Mesenteric fat pad (tissue), 1 donor: Measurements from ENCODE around the gene BNIP3. TPM values are rescaled to one million over a fixed set of nuclear protein-coding genes. Genes with fewer than 3 reads are reported as not detected.

Source experiments
- DNase-seq: peaks from one replicate; pipeline ENCODE4 v3.0.0-alpha.2; 2020; ENCODE audit warnings: low spot score
- total RNA-seq: library from RNA; stranded (reverse); fragmentation: NEBNext Ultra II Directional; extraction: Animal tissue kit (Norgen Biotek cat#: 25700); gene quantifications from one replicate; pipeline ENCODE4 v1.2.1, GENCODE V29; 2021
- donor health status: DM: yes; HTN: yes; CAD: no.

BNIP3 gene
- total RNA-seq, 1 donor from 2014 or later: 63.1 TPM

DNA sequence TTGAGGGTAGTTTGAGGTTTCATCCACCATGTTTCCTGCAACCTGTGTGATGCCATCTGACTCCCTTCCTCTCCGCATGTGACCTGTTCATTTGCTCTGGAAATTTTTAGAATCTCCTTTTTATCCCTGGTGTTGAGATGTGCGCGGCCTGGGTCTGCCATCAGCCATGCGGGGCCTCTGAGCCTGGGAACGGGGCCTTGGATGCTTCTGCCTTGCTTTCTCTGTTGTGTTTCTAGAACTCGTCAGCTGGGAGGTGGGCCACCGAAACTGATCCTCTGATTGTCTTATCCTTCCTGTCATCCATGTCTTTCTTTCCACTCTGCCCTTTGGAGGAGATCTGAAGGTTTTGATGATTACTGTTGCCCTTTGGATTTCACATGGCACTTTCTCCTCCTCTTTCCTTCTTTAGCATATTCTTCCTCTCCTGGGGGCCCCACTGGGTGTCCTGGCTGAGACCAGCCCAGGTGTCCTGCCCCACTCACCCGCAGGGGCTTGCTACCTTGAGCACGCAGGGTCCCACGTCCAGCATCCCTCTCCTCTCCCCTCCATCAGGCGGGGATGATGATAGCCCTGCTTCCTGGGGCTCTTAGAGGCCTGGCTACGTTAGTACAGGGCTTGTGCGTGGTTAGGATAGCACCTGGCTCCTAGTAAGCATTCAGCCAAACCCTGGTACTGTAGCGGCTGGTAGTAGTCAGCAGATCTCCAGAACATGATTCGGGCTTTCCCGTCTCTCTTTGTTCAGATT, 51.0 kb downstream of the BNIP3 start:
- DNase-seq: peak; percentile 62

- DNase-seq: peak; percentile 57
These were observed 51.6 kb downstream of the BNIP3 start for GRCh38 chr10:131930150-131930549.

GRCh38 chr10:131929122-131929845, 52.4 kb downstream of the BNIP3 start:
- no peak for DNase-seq

DNA sequence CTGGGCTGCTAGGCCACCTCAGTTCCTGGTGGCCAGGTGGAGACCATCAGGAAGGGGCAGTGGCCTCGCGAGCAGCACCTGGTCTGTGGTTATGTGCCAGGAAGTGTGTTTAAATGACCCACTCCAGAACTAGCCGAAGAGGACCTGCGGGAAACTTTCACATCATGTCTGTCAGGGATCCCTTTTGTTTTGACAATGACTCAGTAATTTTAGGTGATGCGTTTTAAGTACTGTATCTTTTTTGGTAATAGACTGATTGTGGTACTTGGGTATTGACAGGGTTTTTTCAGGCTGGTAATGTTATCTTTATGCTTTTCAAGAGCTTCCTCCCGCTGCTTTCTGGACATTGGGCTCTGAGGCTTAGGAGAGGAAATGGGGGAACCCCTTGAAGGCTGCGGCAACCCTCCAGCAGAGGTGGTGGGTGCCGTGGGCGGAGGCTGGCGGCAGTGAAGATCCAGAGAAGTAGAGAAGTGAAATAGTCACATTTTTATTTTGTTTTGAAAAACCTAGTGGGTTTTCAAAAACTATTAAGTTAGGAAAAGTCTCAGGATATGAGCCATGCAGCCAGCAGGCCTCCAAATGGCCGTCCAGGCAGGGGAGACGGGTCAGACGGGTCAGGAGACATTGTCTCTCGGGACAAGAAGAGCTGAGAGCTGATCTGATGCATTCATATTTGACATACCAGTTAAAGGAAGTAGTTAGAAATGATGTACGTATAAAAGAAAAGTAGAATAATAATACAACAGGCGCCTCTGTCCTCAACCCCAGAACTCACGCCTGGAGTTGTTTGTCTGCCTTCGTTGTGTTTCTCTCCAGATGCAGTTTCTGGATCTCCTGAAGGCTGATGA, 53.3 kb downstream of the BNIP3 start:
- DNase-seq: no peak

- peak; percentile 80 for DNase-seq
These were observed 54.8 kb downstream of the BNIP3 start for GRCh38 chr10:131926743-131927595.

DNA sequence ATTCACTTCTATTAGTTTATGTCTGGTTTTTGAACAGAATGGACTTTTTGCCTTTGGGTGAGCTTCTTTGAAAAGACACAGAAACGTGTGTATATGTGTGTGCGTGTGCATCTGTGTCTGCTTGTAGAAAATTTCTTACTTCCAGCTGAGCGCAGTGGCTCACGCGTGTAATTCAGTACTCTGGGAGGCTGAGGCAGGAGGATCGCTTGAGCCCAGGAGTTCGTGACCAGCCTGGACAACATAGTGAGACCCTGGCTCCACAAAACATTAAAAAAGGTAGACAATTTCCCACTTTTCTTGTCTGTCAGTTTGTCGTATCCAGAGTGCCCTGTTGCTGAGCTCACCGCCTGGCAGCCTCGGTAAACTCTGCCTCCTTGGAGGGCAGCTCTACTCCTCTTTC, 55.5 kb downstream of the BNIP3 start:
- peak; percentile 53 for DNase-seq

DNA sequence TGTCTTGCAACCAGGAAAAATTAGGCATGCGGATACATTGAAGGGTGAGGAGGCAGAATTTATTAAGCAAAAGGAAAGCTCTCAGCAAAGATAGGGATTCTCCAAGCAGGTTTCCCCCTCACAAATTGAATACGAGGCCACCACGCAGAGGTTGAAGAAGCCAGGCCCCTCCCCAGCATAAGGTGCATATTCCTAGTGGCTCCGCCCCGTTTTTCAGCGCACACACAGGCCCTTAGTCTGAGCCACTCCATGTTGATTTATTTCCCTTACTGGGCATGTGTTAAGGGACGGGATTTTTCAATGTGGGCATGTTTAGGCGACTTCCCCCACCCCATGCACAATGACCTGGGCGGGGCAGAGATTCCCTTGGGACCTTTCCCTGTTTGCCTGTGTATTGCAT, 56.0 kb downstream of the BNIP3 start:
- peak; percentile 33 for DNase-seq

GRCh38 chr10:131925011-131925649, 56.6 kb downstream of the BNIP3 start:
- DNase-seq: no peak

DNA sequence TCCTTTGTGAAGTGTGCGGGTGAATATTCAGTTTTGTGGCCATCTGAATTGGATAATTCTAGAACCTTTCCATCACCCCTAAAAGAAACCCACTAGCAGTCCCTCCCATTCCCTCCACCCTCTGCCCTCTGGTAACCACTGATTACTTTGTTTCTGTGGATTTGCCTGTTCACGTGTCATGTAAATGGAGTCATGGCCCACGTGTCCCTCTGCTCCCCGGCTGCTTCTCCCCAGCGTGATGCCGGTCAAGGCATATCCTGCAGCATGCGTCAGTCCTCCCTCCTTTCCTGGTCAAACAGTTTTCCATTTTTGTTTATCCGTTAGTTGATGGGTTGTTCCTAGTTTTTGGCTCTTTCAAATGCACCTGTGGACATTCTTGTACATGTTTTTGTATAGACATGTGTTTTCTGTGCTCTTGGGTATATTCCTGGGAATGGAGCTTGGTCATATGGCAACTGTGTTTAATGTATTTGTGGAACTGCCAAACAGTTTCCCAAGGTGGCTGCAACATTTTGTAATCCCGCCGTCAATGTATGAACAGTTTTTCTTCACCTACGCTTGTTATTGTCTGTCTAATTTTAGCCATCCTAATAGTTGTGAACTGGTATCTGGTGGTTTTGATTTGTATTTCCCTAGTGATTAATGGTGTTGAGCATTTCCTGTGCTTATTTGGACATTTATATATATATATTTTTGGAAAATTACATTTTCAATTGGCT, 58.5 kb downstream of the BNIP3 start:
- DNase-seq: peak; percentile 53

- DNase-seq: peak; percentile 68
These were observed 60.5 kb downstream of the BNIP3 start for GRCh38 chr10:131921184-131921583.

DNA sequence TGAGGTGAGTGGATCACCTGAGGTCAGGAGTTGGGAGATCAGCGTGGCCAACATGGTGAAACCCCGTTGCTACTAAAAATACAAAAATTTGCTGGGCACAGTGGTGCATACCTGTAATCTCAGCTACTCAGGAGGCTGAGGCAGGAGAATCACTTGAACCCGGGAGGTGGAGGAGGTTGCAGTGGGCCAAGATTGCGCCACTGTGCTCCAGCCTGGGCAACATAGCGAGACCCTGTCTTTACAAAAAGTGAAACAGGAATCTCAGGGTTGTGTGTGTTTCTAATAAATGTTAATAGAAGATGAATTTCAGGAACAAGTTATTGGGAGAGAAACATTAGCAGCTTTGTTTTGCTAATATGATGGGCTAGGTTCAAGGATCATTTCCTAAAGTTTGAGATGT, 61.0 kb downstream of the BNIP3 start:
- DNase-seq: peak; percentile 1

DNA sequence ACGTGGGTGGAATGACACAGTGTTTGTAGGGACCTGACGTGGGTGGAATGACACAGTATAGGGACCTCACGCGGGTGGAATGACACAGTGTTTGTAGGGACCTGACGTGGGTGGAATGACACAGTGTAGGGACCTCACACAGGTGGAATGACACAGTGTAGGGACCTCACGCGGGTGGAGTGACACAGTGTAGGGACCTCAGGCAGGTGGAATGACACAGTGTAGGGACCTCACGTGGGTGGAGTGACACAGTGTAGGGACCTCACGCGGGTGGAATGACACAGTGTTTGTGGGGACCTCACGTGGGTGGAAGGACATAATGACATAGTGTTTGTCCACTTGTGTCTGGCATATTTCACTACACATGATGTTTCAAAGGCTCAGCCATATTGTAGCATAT, 61.6 kb downstream of the BNIP3 start:
- DNase-seq: peak; percentile 76

DNA sequence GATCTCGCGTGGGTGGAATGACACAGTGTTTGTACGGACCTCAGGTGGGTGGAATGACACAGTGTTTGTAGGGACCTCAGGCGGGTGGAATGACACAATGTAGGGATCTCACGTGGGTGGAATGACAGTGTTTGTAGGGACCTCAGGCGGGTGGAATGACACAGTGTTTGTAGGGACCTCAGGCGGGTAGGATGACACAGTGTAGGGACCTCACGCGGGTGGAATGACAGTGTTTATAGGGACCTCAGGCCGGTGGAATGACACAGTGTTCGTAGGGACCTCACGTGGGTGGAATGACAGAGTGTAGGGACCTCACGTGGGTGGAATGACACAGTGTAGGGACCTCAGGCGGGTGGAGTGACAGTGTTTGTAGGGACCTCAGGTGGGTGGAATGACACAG, 62.3 kb downstream of the BNIP3 start:
- DNase-seq: peak; percentile 6

Other genes starting within 250 kb of the BNIP3 start
- gene PPP2R2D, start 80.9 kb downstream of the BNIP3 start, total RNA-seq: 27.4 TPM
- 0.48 TPM for gene JAKMIP3, start 84.0 kb upstream of the BNIP3 start, total RNA-seq
- 1.8 TPM for gene DPYSL4, start 205.0 kb upstream of the BNIP3 start, total RNA-seq